Central memory CD4-positive, alpha-beta T cell (primary cell): ENCODE results near the gene IFT22.
A peak's percentile ranks its signal among the peaks of the same experiment; 100 is the strongest.
"Not testable (repeated sequence)": the region's sequence is repeated elsewhere in the genome, so short reads cannot be mapped to it uniquely, and the experiment has no call there.

Experiments used
- DNase-seq: peaks from one replicate; pipeline ENCODE4 v3.0.0; 2022
- total RNA-seq, 3 experiments: gene quantifications; one replicate each; lab custom pipeline; 2026; lab: John Stamatoyannopoulos, UW

The IFT22 gene
- 2.3 to 3.8 (median 3.5) reads per million in 3 experiments for total RNA-seq

DNA sequence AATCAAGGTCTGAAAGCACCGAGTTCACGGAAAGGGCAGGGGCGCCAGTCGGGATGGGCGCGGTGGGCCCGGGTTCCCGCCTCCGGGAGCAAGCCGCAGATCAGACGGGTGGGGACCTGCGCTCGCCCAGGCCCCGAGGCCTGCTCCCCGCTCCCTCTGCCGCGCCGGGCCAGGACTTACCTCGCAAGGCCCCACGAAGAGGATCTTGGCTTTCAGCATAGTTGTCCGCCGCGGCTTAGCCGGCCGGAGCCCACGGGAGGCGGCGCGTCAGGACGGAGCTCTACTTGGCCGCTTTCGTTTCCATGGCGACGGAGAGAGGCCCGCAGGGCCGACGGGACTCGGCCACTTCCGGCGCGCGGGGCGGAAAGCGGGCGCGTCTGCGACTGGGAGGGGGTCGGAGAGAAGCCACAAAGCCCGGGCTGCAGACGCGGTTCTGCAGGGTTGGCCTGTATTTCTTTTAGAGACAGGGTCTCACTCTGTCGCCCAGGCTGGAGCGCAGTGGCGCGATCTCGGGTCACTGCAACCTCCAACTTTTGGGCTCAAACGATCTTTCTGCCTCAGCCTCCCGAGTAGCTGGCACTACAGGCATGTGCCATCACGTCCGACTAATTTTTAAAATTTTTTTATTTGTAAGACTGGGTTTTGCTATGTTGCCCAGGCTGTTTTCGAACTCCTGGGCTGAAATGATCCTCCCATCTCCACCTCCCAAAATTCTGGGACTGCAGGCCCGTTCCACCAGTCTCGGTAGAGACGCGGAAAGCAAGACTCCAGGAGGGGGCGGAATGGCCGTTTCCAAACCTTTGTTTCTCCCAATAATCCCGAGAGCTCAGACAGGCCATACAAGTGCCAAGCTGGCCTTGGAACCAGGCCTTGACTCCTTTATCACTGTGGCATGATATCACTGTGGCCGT lies at the start of gene IFT22:
TSS of gene IFT22 (minus strand) at position 322 of the 911 bp plus-strand sequence. CDS start at position 219, 103 bp downstream.
- peak; percentile 73 for DNase-seq

DNA sequence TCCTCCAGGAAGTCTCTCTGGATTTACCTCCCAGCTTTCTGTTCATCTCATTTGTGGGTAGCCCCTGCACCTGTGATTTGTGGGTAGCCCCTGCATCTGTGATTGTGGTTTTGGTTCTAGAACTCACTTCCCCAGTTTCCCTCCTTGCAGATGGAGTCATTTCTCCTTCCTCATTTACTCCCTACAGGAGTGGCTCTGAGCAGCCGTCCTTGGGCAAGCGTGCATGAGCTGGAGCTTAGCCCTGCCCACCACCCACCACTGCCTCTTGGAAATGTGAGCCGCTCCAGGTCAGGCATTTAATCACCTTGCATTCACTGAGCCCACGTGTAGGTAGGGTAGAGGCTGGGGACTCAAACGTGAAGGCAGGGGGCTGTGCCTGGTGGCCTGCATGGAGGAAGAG lies 49.2 kb upstream of the IFT22 start:
- DNase-seq, result no peak

DNA sequence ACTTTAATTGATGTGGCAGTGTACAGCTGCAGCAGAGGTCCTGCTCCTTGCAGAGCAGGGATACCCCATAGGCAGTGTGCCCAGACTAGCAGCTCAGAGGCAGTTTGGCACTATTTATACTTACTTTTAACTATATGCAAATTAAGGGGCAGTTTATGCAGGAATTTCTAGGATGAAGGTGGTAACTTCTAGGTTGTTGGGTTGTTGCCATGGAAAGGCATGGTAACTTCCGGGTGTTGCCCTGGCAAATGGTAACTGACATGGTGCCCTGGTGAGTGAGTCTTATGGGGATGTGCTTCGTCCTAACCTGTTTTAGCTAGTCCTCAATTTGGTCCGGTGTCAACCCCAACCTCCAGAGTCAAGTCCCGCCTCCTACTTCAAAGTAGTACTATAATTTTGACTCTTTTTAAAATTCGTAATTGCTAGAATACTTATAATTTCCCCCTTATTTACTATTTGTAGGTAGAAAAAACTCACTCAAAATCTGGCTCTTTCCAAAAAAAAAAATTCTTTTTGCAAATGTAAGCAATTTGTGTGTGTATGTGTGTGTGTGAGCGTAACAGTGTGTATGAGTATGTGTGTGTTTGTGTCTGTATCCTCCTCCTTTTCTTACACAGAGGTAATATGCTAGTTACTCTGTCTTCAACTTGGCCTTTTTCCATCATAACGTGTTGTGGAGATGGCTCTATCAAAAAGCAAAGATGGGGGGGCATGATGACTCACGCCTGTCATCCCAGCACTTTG lies 47.0 kb upstream of the IFT22 start:
- DNase-seq, result no peak

DNA sequence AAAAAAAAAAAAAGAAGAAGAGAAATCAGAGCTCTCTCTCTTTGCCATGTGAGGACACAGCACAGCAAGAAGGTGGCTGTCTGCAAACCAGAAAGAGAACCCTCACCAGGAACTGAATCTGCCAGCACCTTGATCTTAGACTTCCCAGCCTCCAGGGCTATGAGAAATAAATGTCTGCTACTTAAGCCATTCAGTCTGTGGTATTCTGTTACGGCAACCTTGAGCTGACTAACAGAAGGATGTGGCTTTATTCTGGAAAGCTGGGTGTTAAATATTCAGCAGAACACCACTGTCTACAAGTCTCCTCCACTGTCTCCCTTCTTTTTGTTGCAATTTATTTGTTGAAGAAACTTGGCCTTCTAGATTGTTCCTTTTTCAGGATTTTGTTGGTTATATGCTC lies 46.1 kb upstream of the IFT22 start:
- no peak for DNase-seq

DNA sequence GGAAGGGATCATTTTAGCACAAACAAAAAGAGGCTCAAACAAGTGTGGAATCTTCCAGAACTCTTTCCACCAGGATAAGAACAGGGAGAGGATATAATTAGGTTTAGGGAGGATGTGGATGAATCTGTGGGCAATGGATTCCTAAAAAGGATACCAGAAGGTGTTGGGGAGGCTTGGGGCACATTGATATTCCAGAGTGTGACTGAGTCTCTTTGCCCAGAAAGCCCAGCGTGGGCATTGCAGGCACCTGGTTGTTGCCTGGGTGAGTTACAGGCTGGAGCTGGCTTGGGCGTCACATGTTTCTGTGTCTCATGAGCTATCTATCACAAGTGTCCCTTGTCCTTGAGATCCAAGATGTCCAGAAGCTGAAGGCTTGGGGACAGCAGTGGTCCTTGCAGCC lies 44.3 kb upstream of the IFT22 start:
- no peak for DNase-seq

DNA sequence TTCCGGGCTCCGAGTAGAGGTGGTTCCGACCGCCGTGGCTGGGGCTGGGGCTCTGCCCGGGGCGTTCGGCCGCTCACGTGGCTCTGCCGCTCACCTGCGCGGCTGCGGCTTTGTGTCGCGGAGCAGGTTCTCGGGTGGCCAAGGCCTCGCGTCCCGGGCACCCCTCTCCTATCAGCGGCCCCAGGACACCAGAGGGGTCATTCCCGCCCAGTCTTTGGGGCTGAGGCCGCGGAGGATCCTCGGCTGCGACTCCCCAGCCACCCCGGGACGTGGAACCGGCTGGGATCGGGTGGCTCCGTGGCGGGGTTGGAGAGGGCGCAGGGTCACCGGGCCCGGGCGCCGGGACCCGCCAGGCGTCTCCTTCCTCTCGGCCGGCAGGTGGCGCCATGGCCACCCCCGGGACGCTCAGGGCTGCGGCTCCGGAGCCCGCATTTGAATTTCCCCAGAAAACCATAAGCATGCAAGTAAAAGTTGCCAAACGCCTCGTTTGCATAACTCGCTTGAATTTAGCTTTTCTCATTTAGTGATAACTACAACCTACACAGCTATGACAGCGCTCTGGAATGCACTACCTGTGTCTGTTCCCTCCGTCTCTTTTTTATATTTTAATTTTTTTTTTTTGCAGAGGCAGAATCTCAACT lies 42.2 kb upstream of the IFT22 start:
- DNase-seq, result peak; percentile 57

DNA sequence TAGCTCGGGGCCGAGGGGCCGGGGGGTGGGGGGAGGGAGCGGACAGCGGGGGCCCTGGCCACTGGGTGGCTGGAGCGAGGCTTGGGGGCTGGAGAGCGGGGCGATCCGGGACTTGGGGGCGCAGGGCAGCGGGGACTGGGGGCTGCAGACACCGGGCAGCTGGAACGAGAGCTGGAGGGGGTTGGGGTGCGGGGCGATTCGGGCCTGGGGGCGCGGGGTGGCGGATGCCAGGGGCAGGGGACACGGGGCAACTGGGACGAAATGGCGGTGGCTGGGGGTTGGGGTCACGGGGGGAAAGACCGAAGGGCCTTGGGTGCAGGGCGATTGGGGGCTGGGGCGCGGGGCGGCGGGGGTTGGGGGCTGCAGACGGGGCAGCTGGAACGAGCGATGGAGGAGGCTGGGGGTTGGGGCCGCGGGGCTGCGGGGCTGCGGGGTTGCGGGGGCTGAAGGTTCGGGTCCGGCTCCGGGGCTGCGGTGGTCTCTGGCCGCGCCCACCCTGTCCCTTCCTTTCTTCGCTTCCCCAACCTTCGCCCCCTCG lies 41.7 kb upstream of the IFT22 start:
- DNase-seq, result no peak

DNA sequence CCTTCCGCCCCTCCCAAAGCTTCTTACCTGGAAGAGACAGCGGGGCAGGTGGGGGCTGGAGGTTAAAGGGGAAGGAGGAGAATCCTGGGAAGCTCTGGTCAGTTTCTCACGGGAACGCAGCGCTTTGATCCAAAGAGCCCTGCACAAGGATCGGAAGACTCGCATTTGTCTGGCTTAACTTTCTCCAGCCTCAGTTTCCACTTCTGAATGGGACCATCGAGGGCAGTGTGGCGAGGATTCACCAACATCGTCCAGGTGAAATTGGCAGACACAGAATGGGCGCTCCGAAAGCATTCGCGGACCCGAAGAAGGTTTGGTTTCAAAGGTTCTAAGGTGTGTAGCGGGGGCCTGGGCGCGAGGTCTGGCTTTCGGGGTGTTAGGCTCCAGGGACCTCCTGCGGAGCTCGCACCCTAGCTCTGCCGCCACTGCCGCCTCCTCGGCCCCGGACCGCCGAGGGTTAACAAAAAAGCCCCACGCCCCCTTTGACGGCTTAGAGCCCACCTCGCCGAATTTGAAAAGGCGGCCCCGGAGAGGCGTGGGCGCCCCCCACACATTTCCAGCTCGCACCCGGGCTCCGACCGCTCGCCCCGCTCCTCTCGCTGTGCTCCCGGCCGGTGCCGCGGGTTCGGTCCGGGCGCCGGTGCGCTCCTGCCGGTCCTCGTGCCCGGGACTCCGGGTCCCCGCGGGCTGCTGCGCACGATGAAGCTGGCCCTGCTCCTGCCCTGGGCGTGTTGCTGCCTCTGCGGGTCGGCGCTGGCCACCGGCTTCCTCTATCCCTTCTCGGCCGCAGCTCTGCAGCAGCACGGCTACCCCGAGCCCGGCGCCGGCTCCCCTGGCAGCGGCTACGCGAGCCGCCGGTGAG lies 41.0 kb upstream of the IFT22 start, which contains the start of gene COL26A1:
TSS of gene COL26A1 (plus strand) at position 542 of the 862 bp plus-strand sequence. CDS start at position 700, 158 bp downstream.
- no peak for DNase-seq

DNA sequence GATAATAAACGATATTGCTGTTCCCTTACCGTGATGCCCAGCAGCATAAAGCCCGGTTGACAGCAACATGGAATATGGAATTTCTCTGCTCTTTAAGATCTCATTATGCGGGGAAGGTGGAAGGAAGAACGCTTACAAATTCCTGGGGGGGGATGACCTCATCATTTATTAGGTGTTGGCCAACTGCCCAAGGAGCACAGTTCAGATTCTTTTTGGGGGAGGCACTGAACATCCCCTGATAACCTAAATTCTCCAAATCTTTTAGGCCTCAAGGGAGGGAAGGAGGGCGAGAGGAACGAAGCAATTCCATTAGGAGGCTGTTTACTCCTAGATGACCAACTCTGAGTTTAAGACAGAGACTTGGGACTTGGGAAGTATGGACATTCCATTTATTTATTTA lies 35.8 kb upstream of the IFT22 start:
- no peak for DNase-seq

DNA sequence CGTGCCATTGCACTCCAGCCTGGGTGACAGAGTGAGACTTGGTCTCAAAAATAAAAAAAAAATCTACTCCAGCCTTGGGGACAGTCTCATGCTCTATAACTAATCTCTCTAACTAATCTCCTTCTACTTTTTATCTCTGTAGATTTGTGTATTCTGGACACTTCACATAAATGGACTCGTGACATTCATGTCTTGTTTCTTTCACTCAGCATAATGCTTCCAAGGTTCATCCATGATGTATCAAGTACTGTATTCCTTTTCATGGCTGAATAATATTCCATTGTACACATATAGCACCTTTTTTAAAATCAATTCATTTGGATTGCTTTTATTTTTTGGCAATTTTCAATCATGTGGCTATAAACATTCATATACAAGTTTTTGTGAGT lies 31.3 kb upstream of the IFT22 start:
- DNase-seq, result no peak

DNA sequence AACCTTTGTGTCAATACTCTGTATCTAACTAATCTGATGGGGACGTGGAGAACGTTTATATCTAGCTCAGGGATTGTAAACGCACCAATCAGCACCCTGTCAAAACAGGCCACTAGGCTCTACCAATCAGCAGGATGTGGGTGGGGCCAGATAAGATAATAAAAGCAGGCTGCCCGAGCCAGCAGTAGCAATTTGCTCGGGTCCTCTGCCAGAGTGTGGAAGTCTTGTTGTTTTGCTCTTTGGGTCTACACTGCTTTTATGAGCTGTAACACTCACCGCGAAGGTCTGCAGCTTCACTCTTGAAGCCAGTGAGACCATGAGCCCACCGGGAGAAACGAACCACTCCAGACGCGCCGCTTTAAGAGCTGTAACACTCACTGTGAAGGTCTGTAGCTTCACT lies 27.7 kb upstream of the IFT22 start:
- DNase-seq, result not testable (repeated sequence)

DNA sequence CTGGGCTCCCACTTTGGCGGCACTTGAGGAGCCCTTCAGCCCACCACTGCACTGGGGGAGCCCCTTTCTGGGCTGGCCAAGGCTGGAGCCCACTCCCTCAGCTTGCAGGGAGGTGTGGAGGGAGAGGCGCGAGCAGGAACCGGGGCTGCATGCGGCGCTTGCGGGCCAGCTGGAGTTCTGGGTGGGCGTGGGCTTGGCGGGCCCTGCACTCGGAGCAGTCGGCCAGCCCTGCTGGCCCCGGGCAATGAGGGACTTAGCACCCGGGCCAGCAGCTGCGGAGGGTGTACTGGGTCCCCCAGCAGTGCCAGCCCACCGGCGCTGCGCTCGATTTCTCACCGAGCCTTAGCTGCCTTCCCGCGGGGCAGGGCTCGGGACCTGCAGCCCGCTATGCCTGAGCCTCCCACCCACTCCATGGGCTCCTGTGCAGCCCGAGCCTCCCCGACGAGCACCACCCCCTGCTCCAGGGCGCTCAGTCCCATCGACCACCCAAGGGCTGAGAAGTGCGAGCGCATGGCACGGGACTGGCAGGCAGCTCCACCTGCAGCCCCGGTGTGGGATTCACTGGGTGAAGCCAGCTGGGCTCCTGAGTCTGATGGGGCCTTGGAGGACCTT lies 26.9 kb upstream of the IFT22 start:
- not testable (repeated sequence) for DNase-seq

DNA sequence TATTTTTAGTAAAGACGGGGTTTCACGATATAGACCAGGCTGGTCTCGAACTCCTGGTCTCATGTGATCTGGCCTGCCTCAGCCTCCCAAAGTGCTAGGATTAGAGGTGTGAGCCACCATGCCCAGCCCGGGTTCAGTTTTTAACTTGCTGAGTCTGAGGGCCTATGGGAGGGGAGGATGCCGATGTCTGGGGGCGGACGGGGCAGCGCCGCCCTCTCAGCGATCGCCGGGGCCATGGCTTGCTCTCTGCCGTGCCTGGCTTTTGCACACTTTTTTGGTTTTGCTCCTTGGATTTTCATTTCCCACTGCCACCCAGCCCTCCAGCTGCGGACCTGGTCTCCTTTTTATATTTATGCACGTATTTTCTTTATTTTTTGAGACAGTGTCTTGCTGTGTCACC lies 25.9 kb upstream of the IFT22 start:
- DNase-seq, result no peak

DNA sequence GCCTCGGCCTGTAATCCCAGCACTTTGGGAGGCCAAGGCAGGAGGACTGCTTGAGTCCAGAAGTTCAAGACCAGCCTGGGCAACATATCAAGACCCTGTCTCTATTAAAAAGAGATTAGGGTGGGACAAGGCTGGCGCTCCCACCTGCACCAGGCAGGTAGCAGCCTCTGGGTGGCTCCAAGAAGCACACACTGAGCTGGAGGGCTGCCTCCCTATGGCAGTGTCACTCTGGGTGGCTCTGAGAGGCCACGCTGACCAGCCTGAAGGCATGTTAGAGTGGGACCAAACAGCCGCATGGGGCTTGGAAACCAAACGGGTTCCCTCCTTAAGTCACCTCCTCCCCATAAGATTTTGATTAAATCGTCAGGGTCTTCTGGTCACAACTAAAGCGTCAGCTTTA lies 21.3 kb upstream of the IFT22 start:
- no peak for DNase-seq

DNA sequence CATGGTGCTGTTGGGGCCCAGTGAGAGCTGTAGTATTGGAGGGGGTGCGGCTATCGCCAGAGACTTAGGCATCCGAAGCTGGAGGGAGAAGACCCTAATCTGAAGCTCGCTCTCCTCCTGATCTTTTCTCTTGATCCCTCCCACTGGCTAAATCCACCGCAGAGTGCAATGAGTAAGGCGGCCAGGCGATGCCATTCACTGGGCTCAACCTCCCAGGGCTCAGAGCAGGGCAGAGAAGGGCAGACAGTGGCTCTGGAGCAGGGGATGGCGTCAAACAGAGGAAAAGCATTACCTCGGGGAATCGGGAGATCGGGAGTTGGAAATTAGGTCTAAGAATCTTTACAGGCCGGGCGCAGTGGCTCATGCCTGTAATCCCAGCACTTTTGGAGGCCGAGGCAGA lies 18.8 kb upstream of the IFT22 start:
- no peak for DNase-seq

DNA sequence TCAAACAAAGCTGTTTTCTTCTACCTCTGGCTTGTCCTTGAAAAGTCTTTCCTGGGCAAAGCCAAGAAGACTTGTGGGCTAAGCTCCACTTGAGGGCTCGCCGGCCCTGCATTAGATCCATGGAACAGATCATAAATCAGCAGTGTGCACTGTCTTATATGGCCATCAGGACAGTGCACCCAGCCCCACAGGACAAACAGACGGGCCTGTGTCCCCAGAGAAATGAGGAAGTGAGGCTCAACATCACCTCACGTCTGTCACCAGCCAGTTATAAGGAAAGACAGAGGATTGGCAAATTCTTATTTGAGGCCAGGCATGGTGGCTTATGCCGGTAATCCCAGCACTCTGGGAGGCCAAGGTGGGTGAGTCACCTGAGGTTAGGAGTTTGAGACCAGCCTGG lies 12.3 kb upstream of the IFT22 start:
- DNase-seq, result no peak

DNA sequence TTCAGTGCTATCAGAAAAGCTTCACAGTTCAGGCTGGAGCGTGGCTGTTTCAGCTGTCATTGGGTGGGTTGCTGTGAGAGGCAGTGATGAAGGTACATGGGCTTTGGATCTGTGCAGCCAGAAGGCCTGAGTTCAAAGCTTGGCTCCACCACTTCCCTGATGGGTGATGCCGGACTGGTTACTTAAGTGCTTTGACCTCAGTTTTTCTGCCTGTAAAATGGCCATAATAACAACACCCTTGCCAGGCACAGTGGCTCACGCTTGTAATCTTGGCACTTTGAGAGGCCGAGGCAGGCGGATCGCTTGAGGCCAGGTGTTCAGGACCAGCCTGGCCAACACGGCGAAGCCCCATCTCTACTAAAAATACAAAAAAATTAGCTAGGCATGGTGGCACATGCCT lies 10.4 kb upstream of the IFT22 start:
- DNase-seq, result no peak

DNA sequence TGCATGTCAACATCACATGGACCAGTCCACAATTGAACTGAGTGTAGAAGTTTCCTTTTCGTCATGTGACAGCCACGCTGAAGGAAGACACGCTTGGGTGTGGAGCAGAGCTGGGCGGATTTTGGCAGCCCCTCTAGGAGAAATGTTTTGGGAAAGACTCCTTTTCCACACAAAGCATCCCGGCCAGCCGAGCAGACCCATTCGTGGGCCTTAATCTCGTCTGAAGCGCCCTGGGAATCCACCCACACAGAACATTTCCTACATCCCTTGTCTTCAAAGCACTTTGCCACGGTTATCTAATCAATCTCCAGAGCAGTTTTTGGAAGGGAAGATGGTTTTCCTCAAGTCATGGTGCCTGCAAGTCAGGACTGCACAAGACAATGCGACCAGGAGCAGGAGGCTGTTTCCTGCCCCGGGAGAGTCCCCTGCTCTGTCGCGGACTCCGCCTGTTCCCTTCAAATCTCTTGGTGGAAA lies 8.4 kb upstream of the IFT22 start:
- no peak for DNase-seq

DNA sequence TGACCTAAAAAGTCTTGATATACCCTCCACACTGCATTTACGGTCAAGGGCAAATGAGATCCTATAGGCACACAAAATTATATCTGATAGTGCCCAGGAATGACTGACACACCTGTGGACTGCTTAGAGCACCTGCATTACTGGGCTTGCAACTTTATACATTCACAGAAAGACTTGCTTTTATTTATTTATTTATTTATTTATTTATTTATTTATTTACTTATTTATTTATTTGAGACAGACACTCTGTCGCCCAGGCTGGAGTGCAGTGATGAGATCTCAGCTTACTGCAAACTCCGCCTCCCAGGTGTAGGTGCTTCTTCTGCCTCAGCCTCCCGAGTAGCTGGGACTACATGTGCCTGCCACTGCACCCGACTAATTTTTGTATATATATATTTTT lies 6.5 kb upstream of the IFT22 start:
- DNase-seq, result no peak

DNA sequence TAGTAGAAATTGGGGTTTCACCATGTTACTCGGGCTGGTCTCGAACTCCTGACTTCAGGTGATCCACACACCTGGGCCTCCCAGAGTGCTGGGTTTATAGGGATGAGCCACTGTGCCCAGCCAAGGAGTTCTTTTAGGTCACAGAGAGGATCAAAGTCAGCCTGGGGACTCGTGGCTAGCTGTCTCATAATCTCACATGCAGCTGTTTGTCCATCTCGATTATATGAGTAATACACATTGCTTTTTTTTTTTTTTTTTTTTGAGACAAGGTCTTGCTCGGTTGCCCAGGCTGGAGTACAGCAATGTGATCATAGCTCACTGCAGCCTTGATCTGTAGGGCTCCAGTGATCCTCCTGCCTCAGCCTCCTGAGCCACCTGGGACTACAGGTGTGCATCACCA lies 2.2 kb downstream of the IFT22 start:
- DNase-seq, result no peak

DNA sequence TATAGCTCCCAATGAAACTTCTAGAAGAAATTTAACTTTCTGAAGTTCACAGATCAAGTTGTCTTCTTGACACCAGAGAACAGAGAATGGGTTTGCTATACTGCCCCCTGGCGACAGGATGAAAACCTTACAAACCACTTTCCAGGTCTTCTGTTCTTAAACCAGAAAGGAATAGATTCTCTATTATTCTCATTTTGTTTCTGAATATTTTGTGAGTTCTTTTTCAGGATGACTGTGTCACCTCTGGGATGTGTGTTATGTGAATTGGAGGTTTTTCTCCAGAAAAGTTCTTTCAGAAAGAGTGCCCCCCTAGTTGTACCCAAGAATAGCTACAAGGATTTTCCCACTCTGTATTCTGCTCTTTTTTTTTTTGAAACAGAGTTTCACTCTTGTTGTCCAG lies 6.3 kb downstream of the IFT22 start:
- peak; percentile 19 for DNase-seq
